ENCODE data around the gene ALDH1A1. TPM values are rescaled to one million over a fixed set of nuclear protein-coding genes. Genes with fewer than 3 reads are reported as not detected.

ALDH1A1 gene
- polyA plus RNA-seq, 3 donors: 28.6 to 117 (median 105) TPM

DNA sequence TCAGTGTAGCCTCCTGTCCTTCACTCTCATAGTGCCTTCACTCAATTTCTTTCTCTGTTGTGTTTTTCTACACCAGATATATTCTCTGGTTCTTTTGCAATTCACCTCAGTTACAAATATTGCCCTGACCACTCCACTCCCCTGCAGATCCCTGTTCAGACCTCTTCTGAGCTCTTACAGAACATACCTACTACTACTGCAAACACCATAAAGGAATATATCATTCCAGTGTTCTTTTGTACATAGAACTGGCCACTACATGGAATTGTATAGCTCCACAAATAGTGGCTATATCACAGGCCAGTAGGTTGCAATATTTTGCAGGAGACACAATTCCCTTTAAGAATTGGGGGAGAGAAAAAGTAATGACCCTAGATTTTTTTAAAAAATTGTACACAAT lies 21.0 kb downstream of the ALDH1A1 start:
- Mint-ChIP-seq H3K27me3 (ENCODE audit: low read depth in 3 of 3) (peaks cover 0 to 2% (median 0%) of the 10 kb centered on the region in 3 donors), H3K36me3 (peaks cover 27 to 52% of the 10 kb centered on the region in 2 donors), H3K9me3 (peaks cover 0 to 3% (median 0%) of the 10 kb centered on the region in 7 donors), H3K4me1 (no peaks in the 10 kb centered on the region), H3K27ac (no peak overlapping the region), H3K4me3 (no peak overlapping the region)
- Histone ChIP-seq H3K4me1 (ENCODE audit: control insufficient read depth in 1 of 2, insufficient read depth in 2 of 2, low read length in 2 of 2) (no peaks in the 10 kb centered on the region), H3K9me3 (replicated peaks in 1 of 2; ENCODE audit: control insufficient read depth in 1 of 2, insufficient read depth in 1 of 2, low read length in 2 of 2) (no peaks in the 10 kb centered on the region), H3K79me2 (ENCODE audit: insufficient read depth, low read length) (no peaks in the 10 kb centered on the region), H3K27ac (ENCODE audit: low read depth in 1 of 2, low read length in 2 of 2) (no peak overlapping the region), H3K9ac (ENCODE audit: insufficient read depth, low read length, poor library complexity, severe bottlenecking) (no peak overlapping the region), H3K27me3 (ENCODE audit: control insufficient read depth in 2 of 2, insufficient read depth in 2 of 2, low read length in 2 of 2) (no peaks in the 10 kb centered on the region), H3K36me3 (replicated peaks in 1 of 2; ENCODE audit: control insufficient read depth in 1 of 2, insufficient read depth in 2 of 2, low read length in 2 of 2) (peaks cover 0 to 6% of the 10 kb centered on the region in 2 donors), H3K4me3 (replicated peaks in 1 of 3; ENCODE audit: low read depth in 2 of 3, low read length in 3 of 3) (no peak overlapping the region), H2AFZ (ENCODE audit: insufficient read depth, low read depth, low read length, poor library complexity, severe bottlenecking) (no peak overlapping the region), H4K20me1 (ENCODE audit: insufficient read depth, low read length) (no peaks in the 10 kb centered on the region), H3K4me2 (replicated peaks; ENCODE audit: extremely low read depth, low read length, poor library complexity, severe bottlenecking) (no peak overlapping the region)
- no peak for DNase-seq
- intact Hi-C loops (cut with micrococcal nuclease): no loop called here
- TF ChIP-seq, protein P1, sequence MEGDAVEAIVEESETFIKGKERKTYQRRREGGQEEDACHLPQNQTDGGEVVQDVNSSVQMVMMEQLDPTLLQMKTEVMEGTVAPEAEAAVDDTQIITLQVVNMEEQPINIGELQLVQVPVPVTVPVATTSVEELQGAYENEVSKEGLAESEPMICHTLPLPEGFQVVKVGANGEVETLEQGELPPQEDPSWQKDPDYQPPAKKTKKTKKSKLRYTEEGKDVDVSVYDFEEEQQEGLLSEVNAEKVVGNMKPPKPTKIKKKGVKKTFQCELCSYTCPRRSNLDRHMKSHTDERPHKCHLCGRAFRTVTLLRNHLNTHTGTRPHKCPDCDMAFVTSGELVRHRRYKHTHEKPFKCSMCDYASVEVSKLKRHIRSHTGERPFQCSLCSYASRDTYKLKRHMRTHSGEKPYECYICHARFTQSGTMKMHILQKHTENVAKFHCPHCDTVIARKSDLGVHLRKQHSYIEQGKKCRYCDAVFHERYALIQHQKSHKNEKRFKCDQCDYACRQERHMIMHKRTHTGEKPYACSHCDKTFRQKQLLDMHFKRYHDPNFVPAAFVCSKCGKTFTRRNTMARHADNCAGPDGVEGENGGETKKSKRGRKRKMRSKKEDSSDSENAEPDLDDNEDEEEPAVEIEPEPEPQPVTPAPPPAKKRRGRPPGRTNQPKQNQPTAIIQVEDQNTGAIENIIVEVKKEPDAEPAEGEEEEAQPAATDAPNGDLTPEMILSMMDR (IDR thresholded peaks at IDR 0.05): no peak

DNA sequence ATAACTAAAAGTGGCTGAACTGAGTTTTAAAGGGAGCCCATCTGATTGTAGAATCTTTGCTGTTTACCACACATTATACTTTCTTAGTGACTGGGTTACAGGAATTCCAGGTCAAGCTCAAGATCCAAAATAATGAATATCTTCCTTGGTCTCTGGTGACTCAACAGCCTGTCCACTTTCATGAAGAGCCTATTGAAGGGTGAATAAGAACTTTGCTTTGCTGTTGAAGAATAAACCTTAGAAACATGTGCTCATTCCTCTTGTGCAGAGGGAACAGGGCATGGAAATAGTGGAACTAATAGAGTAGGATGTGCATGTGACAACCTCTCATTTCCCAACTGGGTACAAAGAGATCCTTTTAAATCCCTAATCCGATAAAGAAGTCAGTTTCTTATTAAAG lies 21.4 kb downstream of the ALDH1A1 start:
- Histone ChIP-seq H2AFZ (ENCODE audit: insufficient read depth, low read depth, low read length, poor library complexity, severe bottlenecking) (no peak overlapping the region), H4K20me1 (ENCODE audit: insufficient read depth, low read length) (no peaks in the 10 kb centered on the region), H3K27me3 (ENCODE audit: control insufficient read depth in 2 of 2, insufficient read depth in 2 of 2, low read length in 2 of 2) (no peaks in the 10 kb centered on the region), H3K4me3 (replicated peaks in 1 of 3; ENCODE audit: low read depth in 2 of 3, low read length in 3 of 3) (no peak overlapping the region), H3K4me1 (ENCODE audit: control insufficient read depth in 1 of 2, insufficient read depth in 2 of 2, low read length in 2 of 2) (peaks cover 2 to 3% of the 10 kb centered on the region in 2 donors), H3K79me2 (ENCODE audit: insufficient read depth, low read length) (no peaks in the 10 kb centered on the region), H3K9me3 (replicated peaks in 1 of 2; ENCODE audit: control insufficient read depth in 1 of 2, insufficient read depth in 1 of 2, low read length in 2 of 2) (no peaks in the 10 kb centered on the region), H3K36me3 (replicated peaks in 1 of 2; ENCODE audit: control insufficient read depth in 1 of 2, insufficient read depth in 2 of 2, low read length in 2 of 2) (peaks cover 0 to 6% of the 10 kb centered on the region in 2 donors), H3K4me2 (replicated peaks; ENCODE audit: extremely low read depth, low read length, poor library complexity, severe bottlenecking) (no peak overlapping the region), H3K9ac (ENCODE audit: insufficient read depth, low read length, poor library complexity, severe bottlenecking) (no peak overlapping the region), H3K27ac (ENCODE audit: low read depth in 1 of 2, low read length in 2 of 2) (no peak overlapping the region)
- H3K4me1 Mint-ChIP-seq: peaks cover under 1% of the 10 kb centered on the region
- H3K27me3 Mint-ChIP-seq (ENCODE audit: low read depth in 3 of 3): peaks cover 0 to 2% (median 0%) of the 10 kb centered on the region in 3 donors
- intact Hi-C loops (cut with micrococcal nuclease): no loop called here
- WGBS (ENCODE audit: insufficient coverage): no CpG with 5 or more reads among the region's 1 CpG
- H3K4me3 Mint-ChIP-seq: no peak overlapping the region
- peaks cover 27 to 52% of the 10 kb centered on the region in 2 donors for H3K36me3 Mint-ChIP-seq
- no peak overlapping the region for H3K27ac Mint-ChIP-seq
- DNase-seq: no peak
- peaks cover 0 to 3% (median 0%) of the 10 kb centered on the region in 7 donors for H3K9me3 Mint-ChIP-seq
- TF ChIP-seq, protein P1 (IDR thresholded peaks at IDR 0.05): no peak

Measured in CD14-positive monocyte (primary cell).